ENCODE measurements around the gene LRP2.

DNA sequence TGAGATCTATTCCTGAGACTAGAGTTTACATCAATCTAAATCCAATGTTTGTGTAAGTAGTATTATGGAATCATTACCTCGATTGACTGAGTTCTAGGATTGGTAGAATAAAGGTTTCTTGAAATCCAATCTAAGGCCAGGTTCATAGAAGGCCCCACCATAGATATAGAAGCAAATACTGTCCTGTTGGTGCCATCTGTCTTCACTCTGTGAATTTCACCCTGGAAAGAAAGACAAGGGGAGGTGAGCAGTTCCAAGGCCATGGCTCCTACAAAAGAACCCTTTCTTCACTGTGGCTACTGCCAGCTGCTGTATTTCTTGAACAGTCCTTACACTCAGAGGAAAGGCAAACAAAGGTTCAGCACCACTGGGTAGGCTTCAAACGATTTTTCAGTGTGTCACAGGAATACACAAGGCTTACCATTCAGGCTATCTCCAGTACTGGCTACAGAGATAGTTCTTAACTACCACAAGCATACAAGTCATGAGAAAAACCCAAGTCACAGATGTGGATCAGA, 137.0 kb downstream of the LRP2 start:
- TF ChIP-seq, protein P1, sequence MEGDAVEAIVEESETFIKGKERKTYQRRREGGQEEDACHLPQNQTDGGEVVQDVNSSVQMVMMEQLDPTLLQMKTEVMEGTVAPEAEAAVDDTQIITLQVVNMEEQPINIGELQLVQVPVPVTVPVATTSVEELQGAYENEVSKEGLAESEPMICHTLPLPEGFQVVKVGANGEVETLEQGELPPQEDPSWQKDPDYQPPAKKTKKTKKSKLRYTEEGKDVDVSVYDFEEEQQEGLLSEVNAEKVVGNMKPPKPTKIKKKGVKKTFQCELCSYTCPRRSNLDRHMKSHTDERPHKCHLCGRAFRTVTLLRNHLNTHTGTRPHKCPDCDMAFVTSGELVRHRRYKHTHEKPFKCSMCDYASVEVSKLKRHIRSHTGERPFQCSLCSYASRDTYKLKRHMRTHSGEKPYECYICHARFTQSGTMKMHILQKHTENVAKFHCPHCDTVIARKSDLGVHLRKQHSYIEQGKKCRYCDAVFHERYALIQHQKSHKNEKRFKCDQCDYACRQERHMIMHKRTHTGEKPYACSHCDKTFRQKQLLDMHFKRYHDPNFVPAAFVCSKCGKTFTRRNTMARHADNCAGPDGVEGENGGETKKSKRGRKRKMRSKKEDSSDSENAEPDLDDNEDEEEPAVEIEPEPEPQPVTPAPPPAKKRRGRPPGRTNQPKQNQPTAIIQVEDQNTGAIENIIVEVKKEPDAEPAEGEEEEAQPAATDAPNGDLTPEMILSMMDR (IDR thresholded peaks at IDR 0.05; ENCODE audit: low read depth, low read length, missing input control), result no peak
- TF ChIP-seq GABPA (IDR thresholded peaks at IDR 0.05 in 1 of 2, conservative IDR thresholded peaks at IDR 0.05 in 1 of 2) (no peak), HNF4G (IDR thresholded peaks at IDR 0.05) (no peak), ZBTB33 (IDR thresholded peaks at IDR 0.05) (no peak), HNF4A (conservative IDR thresholded peaks at IDR 0.05) (no peak)
- TF ChIP-seq, protein P2, sequence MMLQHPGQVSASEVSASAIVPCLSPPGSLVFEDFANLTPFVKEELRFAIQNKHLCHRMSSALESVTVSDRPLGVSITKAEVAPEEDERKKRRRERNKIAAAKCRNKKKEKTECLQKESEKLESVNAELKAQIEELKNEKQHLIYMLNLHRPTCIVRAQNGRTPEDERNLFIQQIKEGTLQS (IDR thresholded peaks at IDR 0.05), result no peak

All from liver (tissue), 3 donors.